ENCODE data around the gene DNAL4. TPM values are rescaled to one million over a fixed set of nuclear protein-coding genes. Genes with fewer than 3 reads are reported as not detected.

The DNAL4 gene
- total and polyA plus RNA-seq, 2 experiments from 2014 or later: 39.7 to 42.3 TPM

GRCh38 chr22:38777087-38777671 lies 16.8 kb downstream of the DNAL4 start:
- no peak for DNase-seq (ENCODE audit: low read depth in 1 of 2, low spot score in 1 of 2)
- Histone ChIP-seq H3K9me3 (ENCODE audit: low read depth) (no peaks in the 10 kb centered on the region), H3K27me3 (no peaks in the 10 kb centered on the region), H3K4me1 (ENCODE audit: low read depth) (peaks cover 14% of the 10 kb centered on the region), H3K4me3 (no peak overlapping the region), H3K27ac (no peak overlapping the region), H3K36me3 (no peaks in the 10 kb centered on the region)
- TF ChIP-seq CTCF (IDR thresholded peaks at IDR 0.05; ENCODE audit: low read depth, low read length): no peak

GRCh38 chr22:38776086-38776485 lies 17.9 kb downstream of the DNAL4 start:
- H3K9me3 ChIP-seq (ENCODE audit: low read depth): no peaks in the 10 kb centered on the region
- DNase-seq (ENCODE audit: low read depth in 1 of 2, low spot score in 1 of 2): no peak
- H3K27ac ChIP-seq: no peak overlapping the region
- no peak for TF ChIP-seq CTCF (IDR thresholded peaks at IDR 0.05; ENCODE audit: low read depth, low read length)
- no peaks in the 10 kb centered on the region for H3K36me3 ChIP-seq
- H3K4me1 ChIP-seq (ENCODE audit: low read depth): peaks cover 3% of the 10 kb centered on the region
- no peaks in the 10 kb centered on the region for H3K27me3 ChIP-seq
- H3K4me3 ChIP-seq: no peak overlapping the region

DNA sequence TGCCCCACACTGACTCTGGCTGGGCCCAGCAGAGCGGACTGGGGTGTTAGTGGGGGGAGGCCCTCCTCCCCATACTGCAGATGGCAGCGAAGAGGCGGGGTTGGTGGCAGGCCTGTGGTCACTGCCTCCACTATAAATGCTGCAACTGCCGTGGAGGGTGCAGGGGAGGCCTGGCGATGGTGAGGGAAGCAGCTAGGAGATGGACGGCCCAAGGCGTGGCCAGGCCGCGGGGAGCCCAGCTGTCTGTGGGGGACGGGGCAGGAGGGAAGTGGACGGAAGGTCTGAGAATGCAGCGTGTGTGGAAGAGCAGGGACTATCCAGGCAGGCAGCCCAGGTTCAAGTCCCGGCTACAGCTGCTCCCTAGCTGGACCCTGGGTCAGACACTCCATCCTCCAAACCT lies 18.3 kb downstream of the DNAL4 start:
- Histone ChIP-seq H3K36me3 (no peaks in the 10 kb centered on the region), H3K9me3 (ENCODE audit: low read depth) (no peaks in the 10 kb centered on the region), H3K4me3 (no peak overlapping the region), H3K27ac (no peak overlapping the region), H3K4me1 (ENCODE audit: low read depth) (no peaks in the 10 kb centered on the region), H3K27me3 (no peaks in the 10 kb centered on the region)
- DNase-seq (ENCODE audit: low read depth in 1 of 2, low spot score in 1 of 2): no peak
- TF ChIP-seq CTCF (IDR thresholded peaks at IDR 0.05; ENCODE audit: low read depth, low read length): no peak

DNA sequence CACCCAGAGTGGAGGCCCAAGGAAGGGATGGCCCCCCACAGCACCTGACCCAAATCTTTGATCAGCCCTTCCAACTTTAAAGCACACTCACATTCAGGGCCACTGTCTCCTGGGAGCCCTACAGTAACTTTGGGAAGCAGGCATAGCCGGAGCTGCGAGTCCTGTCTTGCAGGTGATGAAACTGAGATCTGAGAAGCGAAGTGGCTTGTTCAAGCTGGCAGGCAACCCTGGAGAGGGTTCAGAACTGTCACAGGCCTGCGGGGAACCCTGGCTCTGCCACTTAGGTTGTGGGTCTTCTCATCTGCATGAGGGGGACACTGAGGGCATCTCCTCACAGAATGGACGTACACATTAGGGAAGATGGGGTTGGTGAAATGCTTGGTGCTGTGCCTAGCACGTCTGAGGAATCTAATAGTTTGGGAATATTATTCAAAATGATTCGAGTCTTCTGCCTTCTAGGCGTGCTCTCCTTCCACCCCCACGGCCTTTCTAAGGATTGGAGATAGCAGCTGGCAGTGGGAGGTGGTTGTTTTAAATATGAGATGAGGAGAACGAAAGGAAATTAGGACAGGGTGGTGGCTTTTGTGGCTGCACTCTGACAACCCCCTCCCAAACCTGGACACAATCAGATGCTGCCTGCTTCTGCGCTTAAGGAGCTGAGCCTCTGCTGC lies 19.3 kb downstream of the DNAL4 start:
- no peaks in the 10 kb centered on the region for H3K9me3 ChIP-seq (ENCODE audit: low read depth)
- H3K4me3 ChIP-seq: no peak overlapping the region
- no peaks in the 10 kb centered on the region for H3K36me3 ChIP-seq
- H3K27ac ChIP-seq: no peak overlapping the region
- H3K4me1 ChIP-seq (ENCODE audit: low read depth): no peaks in the 10 kb centered on the region
- no peaks in the 10 kb centered on the region for H3K27me3 ChIP-seq
- DNase-seq (ENCODE audit: low read depth in 1 of 2, low spot score in 1 of 2): no peak
- TF ChIP-seq CTCF (IDR thresholded peaks at IDR 0.05; ENCODE audit: low read depth, low read length): no peak

- Histone ChIP-seq H3K27me3 (no peaks in the 10 kb centered on the region), H3K27ac (no peak overlapping the region), H3K36me3 (no peaks in the 10 kb centered on the region), H3K4me1 (ENCODE audit: low read depth) (no peaks in the 10 kb centered on the region), H3K9me3 (ENCODE audit: low read depth) (no peaks in the 10 kb centered on the region), H3K4me3 (no peak overlapping the region)
- no peak for TF ChIP-seq CTCF (IDR thresholded peaks at IDR 0.05; ENCODE audit: low read depth, low read length)
- DNase-seq (ENCODE audit: low read depth in 1 of 2, low spot score in 1 of 2): no peak
Observed at GRCh38 chr22:38773363-38773946, 20.5 kb downstream of the DNAL4 start.
